ENCODE data around the gene RBM10.

The RBM10 gene

GRCh38 chrX:47218920-47219815 is 74.1 kb downstream of the RBM10 start:
- DNase-seq = no peak

GRCh38 chrX:47221756-47222155 is 76.7 kb downstream of the RBM10 start:
- no peak for DNase-seq

- DNase-seq = no peak
Measured at GRCh38 chrX:47222751-47223350, 77.8 kb downstream of the RBM10 start.

- DNase-seq = no peak
Measured at GRCh38 chrX:47223476-47224250, 78.6 kb downstream of the RBM10 start.

GRCh38 chrX:47224266-47224895 is 79.4 kb downstream of the RBM10 start:
- no peak for DNase-seq

- DNase-seq = no peak
Measured at GRCh38 chrX:47224896-47225290, 79.9 kb downstream of the RBM10 start.

- DNase-seq = no peak
Measured at GRCh38 chrX:47226071-47226470, 81.0 kb downstream of the RBM10 start.

- DNase-seq = no peak
Measured at GRCh38 chrX:47226531-47227333, 81.7 kb downstream of the RBM10 start.

- DNase-seq = no peak
Measured at GRCh38 chrX:47227334-47227583, 82.2 kb downstream of the RBM10 start.

GRCh38 chrX:47228550-47229270 is 83.7 kb downstream of the RBM10 start:
- no peak for DNase-seq

GRCh38 chrX:47229427-47229826 is 84.4 kb downstream of the RBM10 start:
- DNase-seq = no peak

- DNase-seq = no peak
Measured at GRCh38 chrX:47230136-47230868, 85.3 kb downstream of the RBM10 start.

GRCh38 chrX:47231167-47231566 is 86.1 kb downstream of the RBM10 start:
- no peak for DNase-seq

- DNase-seq = no peak
Measured at GRCh38 chrX:47232197-47232802, 87.3 kb downstream of the RBM10 start.

GRCh38 chrX:47232803-47233332 is 87.8 kb downstream of the RBM10 start, which contains the start of gene USP11:
USP11 (plus strand) TSS chrX:47233009; CDS start chrX:47233044, 35 bp downstream.
- peak; percentile 31 for DNase-seq

- DNase-seq = peak; percentile 84
Measured at GRCh38 chrX:47233333-47234113, 88.5 kb downstream of the RBM10 start.

- no peak for DNase-seq
Measured at GRCh38 chrX:47234583-47234982, 89.6 kb downstream of the RBM10 start.

GRCh38 chrX:47235691-47236103 is 90.7 kb downstream of the RBM10 start:
- DNase-seq = no peak
